ENCODE data around the gene UBE2G2.

UBE2G2 gene

DNA sequence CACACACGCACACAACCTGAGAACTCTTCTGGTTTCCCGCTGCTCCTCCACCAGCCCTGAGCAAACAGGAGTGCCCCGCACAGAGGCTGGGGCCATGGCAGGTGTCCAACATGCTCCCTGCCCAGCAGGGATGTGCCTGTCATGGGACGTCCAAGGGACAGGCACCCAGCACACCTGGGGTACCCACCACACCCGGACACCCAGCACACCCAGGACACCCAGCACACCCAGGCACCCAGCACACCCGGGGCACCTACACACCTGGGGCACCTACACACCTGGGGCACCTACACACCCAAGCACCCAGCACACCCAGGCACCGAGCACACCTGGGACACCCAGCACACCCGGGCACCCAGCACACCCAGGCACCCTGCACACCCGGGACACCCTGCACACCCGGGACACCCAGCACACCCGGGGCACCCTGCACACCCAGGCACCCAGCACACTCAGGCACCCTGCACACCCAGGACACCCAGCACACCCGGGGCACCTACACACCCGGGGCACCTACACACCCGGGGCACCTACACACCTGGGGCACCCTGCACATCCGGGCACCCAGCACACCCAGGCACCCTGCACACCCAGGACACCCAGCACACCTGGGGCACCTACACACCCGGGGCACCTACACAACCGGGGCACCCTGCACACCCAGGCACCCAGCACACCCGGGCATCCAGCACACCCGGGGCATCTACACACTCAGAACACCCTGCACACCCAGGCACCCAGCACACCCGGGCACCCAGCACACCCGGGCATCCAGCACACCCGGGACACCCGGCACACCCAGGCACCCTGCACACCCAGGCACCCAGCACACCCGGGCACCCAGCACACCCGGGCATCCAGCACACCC lies 37.9 kb downstream of the UBE2G2 start:
- no peak for DNase-seq (ENCODE audit: low read depth)

DNA sequence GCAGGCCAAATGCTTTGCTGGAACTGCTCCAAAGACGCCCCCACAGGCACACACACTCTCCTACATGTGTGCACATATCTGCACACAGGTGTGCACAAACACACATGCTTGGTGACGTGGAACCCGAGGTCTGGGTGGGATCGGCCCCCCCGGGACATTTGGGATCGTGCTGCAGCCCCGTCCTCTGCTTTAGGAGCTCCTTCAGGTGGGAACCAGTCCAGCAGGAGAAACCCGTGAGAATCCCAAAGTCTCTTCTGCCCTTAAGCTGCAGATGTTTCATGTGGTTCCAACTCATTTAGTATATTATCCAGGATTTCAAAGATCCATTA lies 38.6 kb downstream of the UBE2G2 start:
- DNase-seq (ENCODE audit: low read depth), result no peak

DNA sequence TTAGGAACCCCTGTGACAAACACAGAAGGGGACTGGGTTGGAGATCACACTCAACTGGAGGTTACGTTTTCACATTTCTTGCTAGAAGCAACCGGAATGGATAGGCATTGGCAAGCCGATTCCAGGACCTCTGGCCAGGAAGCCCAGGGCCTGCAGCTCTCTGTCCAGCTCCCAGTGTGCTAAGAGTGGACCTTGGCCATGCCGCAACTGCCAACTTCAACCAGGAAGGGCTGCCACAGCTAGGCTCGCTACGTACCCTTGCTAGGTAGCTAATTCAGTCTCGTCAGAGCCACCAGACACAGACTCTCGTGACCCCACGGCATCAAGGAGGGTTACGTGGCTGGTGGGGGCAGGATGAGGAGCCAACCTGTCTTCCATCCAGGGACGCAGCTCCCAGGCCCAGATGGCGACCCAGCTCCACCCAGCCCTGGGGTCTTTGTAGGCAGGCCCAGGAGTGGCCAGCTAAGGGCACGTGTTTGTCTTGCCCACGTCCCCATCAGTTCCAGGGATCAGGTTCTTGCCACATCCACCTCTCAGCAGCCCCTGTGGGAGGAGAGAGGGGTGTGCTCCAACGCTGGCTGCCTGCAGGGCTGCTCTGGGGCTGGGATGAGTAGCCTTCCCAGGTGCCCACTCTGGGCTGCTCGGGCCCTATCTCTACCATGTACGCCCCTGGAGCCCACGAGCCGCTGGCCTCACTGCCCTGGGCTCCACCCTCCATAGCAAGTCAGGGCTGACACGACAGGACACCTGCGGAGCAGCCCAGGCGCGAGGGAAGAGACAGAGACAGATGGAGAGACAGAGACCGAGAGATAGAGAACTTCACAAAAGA lies 39.2 kb downstream of the UBE2G2 start:
- no peak for DNase-seq (ENCODE audit: low read depth)

DNA sequence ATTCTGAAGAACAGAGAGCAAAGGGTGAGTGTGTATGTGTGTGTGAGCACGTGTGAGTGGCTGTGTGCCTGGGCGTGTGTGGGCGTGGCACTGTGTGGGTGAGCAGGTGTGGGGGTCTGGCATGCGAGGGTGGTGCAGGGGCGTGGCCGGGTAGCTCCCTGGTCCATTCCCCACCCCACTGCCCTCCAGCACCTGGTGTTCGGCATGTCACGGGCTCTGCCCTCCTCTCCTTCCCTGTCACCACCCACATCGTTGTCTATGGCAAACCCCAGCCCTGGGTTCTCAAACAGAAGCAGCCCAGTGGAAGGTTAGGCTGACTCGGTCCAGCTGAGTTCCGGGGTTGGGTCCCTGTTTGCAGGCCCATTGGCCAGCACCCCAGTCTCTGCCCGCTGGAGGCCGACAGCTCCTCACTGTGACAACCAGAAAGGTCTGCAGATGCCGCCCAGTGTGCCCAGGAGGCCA lies 39.8 kb downstream of the UBE2G2 start:
- DNase-seq (ENCODE audit: low read depth), result no peak

DNA sequence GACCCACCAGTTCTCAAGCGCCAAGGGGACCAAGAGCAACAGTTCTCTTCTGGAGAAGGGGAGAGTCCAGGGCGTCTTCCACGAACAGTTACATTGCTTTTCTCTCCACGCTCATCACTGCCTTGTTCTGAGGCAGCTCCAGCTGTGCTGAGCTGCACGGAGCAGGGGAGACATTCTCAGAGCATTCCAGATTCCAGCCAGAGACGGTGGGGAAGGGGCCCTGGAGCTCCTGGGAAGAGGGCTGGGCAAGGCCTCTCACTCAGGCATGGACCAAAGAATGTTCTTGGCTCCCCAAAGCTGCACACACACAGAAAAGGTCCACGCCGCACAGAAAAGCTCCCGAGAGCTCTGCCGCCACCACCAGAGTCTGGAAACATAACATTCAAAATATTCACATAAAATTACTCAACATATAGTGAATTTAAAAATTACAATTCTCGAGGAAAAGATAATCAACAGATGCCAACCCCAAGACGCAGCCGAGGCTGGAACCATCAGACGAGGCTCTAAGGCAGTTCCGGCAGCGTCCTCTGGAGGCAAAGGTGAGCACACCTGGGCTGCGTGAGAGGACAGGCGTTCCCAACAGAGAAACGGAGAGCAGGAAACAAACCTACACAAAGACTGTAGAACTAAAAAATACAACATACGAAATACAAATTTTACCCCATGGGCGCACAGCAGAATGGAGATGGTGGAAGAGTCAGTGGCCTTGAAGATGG lies 40.5 kb downstream of the UBE2G2 start:
- no peak for DNase-seq (ENCODE audit: low read depth)

DNA sequence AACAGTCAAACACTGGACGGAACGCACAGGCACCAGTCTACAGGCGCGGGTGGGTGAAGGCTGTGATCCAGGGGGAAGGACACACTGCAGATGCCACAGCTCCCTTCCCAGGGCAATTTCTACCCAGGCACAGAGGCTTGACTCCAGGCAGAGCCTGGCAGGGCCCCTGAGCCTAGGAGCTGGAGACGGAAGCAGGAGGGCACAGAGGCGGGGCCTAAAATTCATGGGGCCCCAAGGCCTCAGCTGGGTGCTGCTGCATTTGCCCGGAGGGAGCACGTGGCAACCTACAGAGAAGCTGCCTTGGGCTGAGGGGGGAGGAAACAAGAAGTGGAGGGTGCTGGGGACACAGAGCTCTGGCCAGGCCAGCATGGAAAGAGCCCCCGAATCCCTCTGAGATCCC lies 41.2 kb downstream of the UBE2G2 start:
- no peak for DNase-seq (ENCODE audit: low read depth)

DNA sequence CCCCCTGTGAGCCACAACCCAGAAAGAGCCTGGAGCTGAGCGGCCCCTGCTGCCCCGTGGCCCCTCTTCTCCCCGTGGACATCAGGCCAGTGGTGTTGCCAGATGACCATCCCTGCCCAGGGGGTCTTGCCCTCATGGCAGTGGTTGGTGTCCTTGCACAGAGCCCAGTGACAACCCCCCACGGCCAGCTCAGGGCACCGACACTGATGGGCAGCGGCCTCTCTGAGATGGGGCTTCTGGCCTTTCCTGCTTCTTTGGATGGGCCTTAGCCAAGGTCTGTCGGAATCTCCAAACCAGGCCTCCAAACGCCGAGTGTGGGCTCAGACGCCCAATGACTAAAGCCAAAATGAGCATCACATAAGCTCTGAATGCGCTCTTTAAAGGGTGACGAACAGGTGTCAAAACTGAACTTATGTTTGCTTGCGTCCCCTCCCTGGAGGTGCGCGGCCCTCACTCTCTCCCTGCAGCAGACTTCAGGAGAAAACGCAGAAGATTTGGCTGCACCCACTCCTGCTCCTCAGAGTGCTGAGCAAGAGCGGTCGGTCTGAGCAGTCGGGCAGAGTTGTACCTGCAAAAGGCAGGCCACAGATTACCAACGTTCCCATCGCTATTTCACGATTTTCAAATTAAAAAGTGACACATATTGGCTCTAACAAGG lies 41.9 kb downstream of the UBE2G2 start:
- no peak for DNase-seq (ENCODE audit: low read depth)

DNA sequence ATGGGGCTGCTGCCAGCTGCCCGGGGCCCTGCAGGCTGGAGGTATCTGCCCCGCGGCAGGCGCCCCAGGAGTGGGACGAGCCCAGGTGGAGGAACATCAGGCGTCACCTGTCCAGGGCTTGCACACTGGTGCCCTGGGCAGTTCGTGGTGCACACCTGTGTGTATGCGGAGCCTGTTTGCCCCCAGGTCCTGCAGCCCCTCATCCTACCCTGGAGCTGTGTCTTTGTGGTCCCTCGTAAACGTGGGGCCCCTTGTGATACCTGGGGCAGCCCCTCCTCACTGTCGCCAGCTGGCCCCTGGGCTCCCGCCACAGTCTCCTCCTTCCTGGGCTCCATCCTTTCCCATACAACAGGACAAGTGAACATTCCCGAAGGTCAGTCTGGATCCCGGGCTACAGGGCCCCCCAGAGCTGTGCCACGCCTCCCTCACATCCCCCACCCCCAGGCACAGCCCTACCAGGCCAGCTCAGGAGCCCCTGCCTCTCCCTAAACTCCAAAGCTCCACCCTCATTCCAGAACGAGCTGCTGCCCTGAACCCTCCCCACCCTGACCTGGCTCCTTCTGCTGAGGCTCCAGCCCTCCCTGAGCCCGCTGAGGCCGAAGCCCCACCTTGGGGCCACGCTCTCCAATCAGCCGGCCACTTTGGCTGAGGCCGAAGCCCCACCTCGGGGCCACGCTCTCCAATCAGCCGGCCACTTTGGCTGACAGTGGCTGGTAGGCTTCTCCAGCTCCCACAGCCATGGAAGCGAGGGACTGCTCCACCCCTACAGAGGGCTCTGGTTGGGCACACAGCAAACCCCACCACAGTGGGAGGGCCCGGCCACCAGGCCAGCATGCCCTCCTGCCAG lies 42.6 kb downstream of the UBE2G2 start:
- no peak for DNase-seq (ENCODE audit: low read depth)

DNA sequence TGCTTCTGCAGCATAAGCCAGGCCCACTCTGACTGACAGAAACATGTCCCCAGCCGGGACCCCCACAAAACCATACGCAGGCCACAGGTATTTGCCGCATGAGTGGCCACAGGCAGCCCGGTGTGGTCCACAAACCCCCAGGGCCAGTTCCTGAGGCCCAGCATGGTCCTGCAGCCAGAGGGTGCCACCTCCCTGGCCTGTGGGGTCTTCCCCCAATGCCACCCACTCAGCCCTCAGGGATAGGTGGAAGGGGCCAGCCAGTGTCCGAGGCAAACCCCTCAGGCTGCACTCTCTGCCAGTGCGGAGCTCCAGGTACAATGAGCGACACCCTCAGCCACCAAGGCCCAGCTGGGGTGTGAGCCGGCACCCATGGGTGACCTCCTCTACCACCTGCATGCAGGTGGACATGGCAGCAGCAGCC lies 43.5 kb downstream of the UBE2G2 start:
- no peak for DNase-seq (ENCODE audit: low read depth)

DNA sequence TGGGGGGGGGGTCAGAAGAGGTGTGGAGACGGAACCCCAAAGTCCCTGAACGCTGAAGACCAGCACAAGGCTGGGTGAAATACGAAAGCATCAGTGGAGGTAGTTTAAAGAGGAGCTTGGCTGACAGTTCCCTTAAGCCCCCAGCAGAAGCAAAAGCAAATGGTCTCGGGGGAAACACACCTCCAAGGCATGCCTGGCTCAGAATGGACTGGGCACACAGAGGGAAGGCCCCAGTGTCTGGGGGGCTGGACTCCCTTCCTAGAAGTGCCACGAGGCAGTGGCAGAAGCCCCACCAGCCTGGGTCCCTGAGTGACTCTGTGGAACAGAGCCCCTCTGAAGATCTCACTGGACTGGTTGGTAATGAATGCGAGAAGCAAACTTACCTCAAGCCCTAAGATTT lies 43.9 kb downstream of the UBE2G2 start:
- DNase-seq (ENCODE audit: low read depth), result no peak

DNA sequence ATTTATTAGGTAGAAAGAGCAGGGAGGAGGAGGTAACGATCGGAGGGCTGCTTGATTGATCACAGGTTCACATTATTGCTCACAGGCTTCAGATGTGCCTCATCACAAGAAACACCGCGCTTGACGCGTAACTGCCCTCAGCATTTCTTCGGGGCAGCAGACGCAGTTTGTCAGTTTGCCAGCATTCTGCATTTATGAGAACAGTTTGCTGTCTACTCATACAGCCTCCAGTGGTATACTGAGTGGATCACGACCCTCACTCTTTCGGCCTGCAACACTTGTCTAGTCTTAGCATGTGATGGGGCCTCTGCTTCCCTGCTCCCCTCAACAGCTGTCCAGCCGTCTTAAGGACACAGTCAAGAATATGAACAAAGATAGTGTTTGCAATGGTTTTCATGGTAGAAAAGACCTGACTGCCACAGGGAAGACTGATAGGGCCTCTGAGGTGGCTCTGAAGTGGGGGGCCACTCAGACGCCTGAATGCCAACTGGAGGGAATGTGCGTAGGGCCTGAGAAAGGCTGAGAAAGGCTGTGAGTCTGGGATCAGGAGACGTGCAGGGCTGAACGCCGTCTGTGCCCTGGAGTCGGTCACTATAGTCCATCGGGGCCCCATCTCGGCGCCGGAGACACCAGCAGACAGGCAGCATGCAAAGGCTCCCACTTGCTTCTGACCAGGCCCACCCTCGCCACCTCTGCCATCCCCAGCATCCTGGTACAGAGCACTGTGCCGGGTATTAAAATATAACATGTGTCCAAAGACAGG lies 45.0 kb downstream of the UBE2G2 start:
- DNase-seq (ENCODE audit: low read depth), result no peak

DNA sequence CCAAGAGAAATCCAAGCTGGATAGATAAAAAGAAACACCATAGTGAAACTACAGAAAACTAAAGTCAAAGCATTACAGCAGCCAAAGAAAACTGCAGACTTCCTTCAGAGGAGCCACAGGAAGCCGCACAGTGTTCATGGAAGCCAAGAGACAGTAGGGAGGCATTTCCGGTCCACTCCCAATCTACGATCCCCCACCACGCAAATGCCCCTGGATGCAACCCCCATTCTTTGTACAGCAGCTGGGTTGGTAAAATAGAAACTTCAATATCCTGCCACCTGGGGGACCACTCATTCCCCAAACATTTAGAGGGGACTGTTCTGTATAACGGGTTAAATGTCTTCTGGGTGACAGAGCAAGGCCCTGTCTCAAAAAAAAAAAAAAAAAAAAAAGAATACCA lies 46.4 kb downstream of the UBE2G2 start:
- DNase-seq (ENCODE audit: low read depth), result no peak

DNA sequence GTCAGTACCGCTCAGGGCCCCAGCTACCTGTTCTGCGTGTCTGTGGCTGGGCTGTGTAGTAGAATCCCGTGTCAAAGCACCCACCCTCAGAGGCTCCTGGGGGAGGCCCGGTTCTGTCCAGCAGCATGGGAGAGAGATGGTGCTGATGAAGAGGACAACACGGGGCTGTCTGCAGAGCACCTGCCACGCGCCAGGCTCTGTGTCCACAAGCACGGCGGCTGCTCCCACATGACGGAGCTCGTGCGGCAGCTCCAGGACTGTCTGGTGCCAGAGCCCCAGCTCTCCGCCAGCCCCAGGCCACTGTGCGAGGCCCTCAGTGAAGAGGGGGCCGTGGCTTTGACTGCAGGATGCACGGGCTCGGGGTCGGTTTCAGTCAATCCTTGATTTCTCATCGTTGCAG lies 48.3 kb downstream of the UBE2G2 start:
- no peak for DNase-seq (ENCODE audit: low read depth)

DNA sequence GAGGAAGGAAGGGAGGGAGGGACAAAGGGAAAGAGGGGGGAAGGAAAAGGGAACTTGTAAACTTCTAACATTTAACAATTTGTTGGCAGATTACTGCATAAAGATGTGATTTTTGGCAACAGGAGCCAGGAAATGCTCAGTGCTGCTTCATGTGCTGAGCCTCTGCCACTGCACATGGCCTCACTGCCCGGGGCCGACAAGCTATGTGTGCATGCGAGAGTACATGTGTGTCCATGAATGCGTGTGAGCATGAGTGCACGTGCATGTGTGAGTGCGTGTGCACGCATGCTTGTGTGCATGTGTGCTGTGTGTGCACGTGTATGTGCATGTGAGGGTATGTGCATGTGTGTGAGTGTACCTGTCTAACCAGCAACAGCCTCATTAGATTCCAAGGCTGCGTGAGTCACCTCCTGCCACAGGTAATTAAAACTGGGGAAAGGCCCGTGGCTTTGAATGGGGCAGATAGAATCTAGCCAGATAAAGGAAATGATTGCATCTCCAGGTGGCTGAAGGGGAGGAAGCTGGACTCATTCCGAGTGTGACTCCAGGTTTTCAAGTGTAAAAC lies 48.9 kb downstream of the UBE2G2 start:
- DNase-seq (ENCODE audit: low read depth), result no peak

DNA sequence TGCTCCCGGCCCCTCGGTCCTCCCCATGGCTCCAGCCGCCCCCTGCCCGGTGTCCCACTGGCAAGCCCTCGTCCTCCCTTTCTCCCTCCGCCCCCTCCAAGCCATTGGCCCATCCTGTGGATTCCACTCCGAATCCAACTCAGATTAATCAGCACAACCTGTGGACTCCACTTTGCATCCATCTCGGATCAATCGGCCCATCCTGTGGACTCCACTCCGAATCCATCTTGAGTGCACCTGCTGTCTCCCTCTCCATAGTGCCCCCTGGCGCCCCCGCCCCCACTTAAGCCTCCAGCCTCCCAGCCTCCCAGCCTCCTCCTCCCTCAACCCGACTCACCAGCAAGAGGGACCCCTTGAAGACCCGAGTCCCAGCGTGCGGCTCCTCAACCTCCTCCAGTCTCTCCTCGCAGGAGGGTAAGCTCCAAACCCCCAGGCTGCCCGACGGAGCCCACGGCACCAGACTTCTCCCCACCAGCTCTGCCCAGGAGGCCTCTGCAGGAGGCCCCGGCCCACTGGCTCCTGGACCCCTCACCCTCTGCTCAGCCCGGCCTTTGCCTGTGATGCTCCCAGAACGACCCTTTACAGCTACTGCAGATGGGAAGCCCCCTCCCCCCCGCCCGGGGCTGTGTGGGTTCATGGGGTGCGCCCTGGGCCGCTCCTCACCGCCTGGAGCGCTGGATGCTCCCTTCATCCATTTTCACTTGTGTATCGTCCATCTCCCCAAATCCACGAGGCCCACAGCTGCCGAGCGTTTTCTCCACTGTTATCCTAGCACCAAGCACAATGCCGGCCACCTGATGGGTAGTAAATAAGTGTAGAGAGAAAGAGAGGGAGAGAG lies 49.6 kb downstream of the UBE2G2 start:
- DNase-seq (ENCODE audit: low read depth), result no peak

DNA sequence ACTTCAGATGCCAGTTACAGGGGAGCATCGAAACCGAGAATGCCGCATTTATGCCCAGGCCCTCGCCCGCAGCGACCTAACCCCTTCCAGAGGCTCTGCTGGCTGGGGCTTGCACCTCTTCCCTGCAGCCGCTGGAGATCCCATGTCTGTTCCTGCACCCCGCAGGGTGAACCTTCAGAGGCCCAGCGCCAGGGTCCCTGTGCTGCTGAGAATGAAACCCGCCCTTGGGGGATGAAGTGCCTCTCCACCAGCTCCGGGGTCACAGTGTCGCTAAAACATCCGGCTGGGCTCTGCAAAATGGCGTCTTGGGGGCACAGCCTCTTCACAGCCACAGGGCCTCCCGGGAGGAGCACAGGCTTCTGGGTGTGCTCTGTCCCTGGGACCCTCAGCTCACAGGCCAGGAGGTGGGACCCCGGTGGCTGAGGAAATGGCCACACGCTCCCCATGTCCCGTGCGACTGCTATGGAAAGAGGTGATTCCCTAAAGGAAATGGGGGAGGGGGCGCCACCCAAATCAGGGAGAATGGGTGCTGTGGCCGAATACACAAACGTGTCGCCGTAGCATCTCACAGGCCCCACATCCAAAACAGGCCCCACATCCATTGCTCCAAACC lies 50.3 kb downstream of the UBE2G2 start:
- no peak for DNase-seq (ENCODE audit: low read depth)

DNA sequence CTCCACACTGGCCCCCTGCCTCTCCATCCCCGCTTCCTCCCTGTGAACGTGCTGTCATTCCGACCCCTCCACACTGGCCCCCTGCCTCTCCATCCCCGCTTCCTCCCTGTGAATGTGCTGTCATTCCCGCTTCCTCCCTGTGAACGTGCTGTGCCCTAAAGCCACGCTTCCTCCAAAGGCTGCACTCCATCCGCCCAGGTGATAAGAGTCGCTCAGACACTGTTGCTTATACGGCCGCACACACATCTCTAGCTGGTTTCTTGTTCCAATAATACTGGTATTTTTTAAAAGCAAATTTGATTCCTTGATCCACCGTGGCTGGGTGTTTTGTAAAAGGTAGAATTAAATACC lies 51.0 kb downstream of the UBE2G2 start:
- no peak for DNase-seq (ENCODE audit: low read depth)

DNA sequence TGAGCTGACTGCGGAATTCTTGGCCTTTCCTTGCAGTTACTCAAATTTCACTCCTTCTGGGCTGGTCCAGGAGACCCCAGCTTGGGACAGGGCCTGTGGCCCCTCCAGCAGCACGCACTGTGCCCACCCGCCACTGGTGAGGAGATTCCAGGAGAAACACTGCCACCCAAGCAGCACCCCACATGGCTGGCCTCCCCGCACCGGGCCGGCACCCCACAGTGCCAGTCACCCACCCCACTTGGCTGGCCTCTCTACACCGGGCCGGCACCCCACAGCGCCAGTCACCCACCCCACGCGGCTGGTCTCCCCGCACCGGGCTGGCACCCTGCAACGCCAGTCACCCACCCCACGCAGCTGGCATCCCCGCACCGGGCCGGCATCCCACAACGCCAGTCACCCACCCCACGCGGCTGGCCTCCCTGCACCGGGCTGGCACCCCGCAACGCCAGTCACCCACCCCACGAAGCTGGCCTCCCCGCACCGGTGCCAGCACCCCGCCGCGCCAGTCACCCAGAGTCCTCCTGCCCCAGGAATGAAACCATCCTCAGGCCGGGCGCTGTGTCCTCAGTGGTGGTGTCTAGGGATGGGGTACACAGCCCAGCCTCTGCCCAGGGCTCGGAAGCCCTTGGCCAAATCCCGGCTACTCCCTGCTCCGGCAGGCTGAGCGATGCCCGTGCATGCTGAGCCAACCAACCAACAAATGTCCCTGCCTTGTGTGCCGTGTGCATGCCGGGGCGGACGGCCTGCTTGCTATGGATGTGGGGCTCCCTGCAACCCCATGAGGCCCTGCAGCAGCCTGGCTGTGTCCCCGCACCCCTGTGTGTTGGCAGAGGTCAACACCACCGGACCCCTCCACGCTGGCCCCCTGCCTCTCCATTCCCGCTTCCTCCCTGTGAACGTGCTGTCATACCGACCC lies 51.6 kb downstream of the UBE2G2 start:
- DNase-seq (ENCODE audit: low read depth), result no peak
